B cell (primary cell): ENCODE data around the gene SLC23A2. TPM values are rescaled to one million over a fixed set of nuclear protein-coding genes. Genes with fewer than 3 reads are reported as not detected.
A peak's percentile ranks its signal among the peaks of the same experiment; 100 is the strongest.
"Not testable (repeated sequence)": the region's sequence is repeated elsewhere in the genome, so short reads cannot be mapped to it uniquely, and the experiment has no call there.

ENCODE experiments used
- ATAC-seq: fragments of 200-7000 bp; cut with Tn5 transposase; one replicate; pipeline ENCODE4 v1.10.0; 2021; ENCODE audit warnings: low read depth, mild to moderate bottlenecking, moderate number of reproducible peaks, moderate library complexity
- CTCF ChIA-PET: fragments of 350-600 bp; sonication (Branson Sonifier 250); formaldehyde crosslinking; loops from one replicate; lab custom pipeline; 2021; ENCODE audit warnings: antibody characterized with exemption, inconsistent platforms; lab: Charles Lee
- POLR2A ChIA-PET: fragments of 350-600 bp; sonication (Branson Sonifier 250); formaldehyde crosslinking; loops from one replicate; lab custom pipeline; 2021; ENCODE audit warnings: antibody characterized with exemption; lab: Charles Lee
- DNase-seq: peaks from one replicate; pipeline ENCODE4 v3.0.0; 2013
- H2AFZ ChIP-seq: 2 replicates; pipeline ENCODE4 v1.6.1; 2012; ENCODE audit warnings: mild to moderate bottlenecking, low read depth, low read length; ENCODE audit not compliant: insufficient read depth, poor library complexity, severe bottlenecking
- H3K27ac ChIP-seq, 2 donors: 1 replicate in 1 of 2; 2 replicates in 1 of 2; pipeline ENCODE4 v1.5.1; 2012 to 2013; ENCODE audit warnings: low read length in 2 of 2, mild to moderate bottlenecking in 2 of 2, moderate library complexity in 1 of 2
- H3K27me3 ChIP-seq, 4 experiments: fragments of 200-600 bp in 1 of 4; sonication (generic) in 1 of 4; replicated peaks in 1 of 4; 1 replicate in 2 of 4; 2 replicates in 2 of 4; pipeline versions ENCODE4 v1.6.1 to v1.7.0; 2013 to 2016; ENCODE audit warnings: low read length in 3 of 4, mild to moderate bottlenecking in 2 of 4, mixed read lengths in 1 of 4, moderate library complexity in 1 of 4; ENCODE audit not compliant: insufficient read depth in 4 of 4, control insufficient read depth in 3 of 4; ENCODE audit errors: control extremely low read depth in 1 of 4
- H3K36me3 ChIP-seq, 2 experiments: replicated peaks in 1 of 2; 1 replicate in 1 of 2; 2 replicates in 1 of 2; pipeline versions ENCODE4 v1.6.1 to v1.7.1; 2013; ENCODE audit warnings: low read length in 1 of 2; ENCODE audit not compliant: insufficient read depth in 2 of 2, control insufficient read depth in 1 of 2; ENCODE audit errors: control extremely low read depth in 1 of 2, extremely low read depth in 1 of 2
- H3K4me1 ChIP-seq, 2 donors: fragments of 200-600 bp in 1 of 2; sonication (generic) in 1 of 2; 1 replicate in 1 of 2; 2 replicates in 1 of 2; pipeline versions ENCODE4 v1.5.1 to v1.6.1; 2013 to 2017; ENCODE audit warnings: low read length in 2 of 2; ENCODE audit not compliant: control insufficient read depth in 2 of 2, insufficient read depth in 2 of 2
- H3K4me2 ChIP-seq: replicated peaks from 2 replicates; pipeline ENCODE3; 2012; ENCODE audit warnings: mild to moderate bottlenecking, low read depth, low read length; ENCODE audit not compliant: poor library complexity, severe bottlenecking
- H3K4me3 ChIP-seq, 5 experiments: fragments of 200-600 bp in 1 of 5; sonication (generic) in 1 of 5; 1 replicate in 3 of 5; 2 replicates in 2 of 5; pipeline versions ENCODE4 v1.5.1 to v1.7.0; 2011 to 2016; ENCODE audit warnings: low read length in 4 of 5, mild to moderate bottlenecking in 4 of 5, low read depth in 2 of 5, control low read depth in 1 of 5, moderate library complexity in 1 of 5; ENCODE audit not compliant: insufficient read depth in 1 of 5; ENCODE audit errors: control extremely low read depth in 1 of 5, extremely low read depth in 1 of 5
- H3K79me2 ChIP-seq: fragments of 200-600 bp; sonication (generic); one replicate; pipeline ENCODE4 v1.6.0; 2016; ENCODE audit warnings: low read length; ENCODE audit not compliant: control insufficient read depth, insufficient read depth
- H3K9ac ChIP-seq: fragments of 200-600 bp; sonication (generic); 2 replicates; pipeline ENCODE4 v1.6.1; 2017; ENCODE audit warnings: mild to moderate bottlenecking, low read length, moderate library complexity
- H3K9me3 ChIP-seq, 3 donors: one replicate each; pipeline versions ENCODE4 v1.6.1 to v1.7.1; 2013; ENCODE audit warnings: low read length in 2 of 3; ENCODE audit not compliant: control insufficient read depth in 2 of 3, insufficient read depth in 1 of 3; ENCODE audit errors: control extremely low read depth in 1 of 3
- H4K20me1 ChIP-seq: 2 replicates; pipeline ENCODE4 v1.6.0; 2012; ENCODE audit warnings: mild to moderate bottlenecking, low read length; ENCODE audit not compliant: insufficient read depth, control insufficient read depth, poor library complexity, severe bottlenecking
- H3K27ac Mint-ChIP-seq: one replicate; pipeline ENCODE4 v1.8.0; 2021; ENCODE audit warnings: mixed read lengths
- H3K27me3 Mint-ChIP-seq: one replicate; pipeline ENCODE4 v1.8.0; 2021; ENCODE audit warnings: mixed read lengths
- H3K4me1 Mint-ChIP-seq: one replicate; pipeline ENCODE4 v1.8.0; 2021; ENCODE audit warnings: mixed read lengths
- H3K4me3 Mint-ChIP-seq: one replicate; pipeline ENCODE4 v1.8.0; 2021; ENCODE audit warnings: mixed read lengths
- H3K9me3 Mint-ChIP-seq: one replicate; pipeline ENCODE4 v1.8.0; 2022; ENCODE audit warnings: mixed read lengths; ENCODE audit not compliant: insufficient read depth
- EZH2 ChIP-seq: IDR thresholded peaks from 2 replicates; pipeline ENCODE4 v1.6.1; 2012; ENCODE audit warnings: borderline replicate concordance, low read depth, mild to moderate bottlenecking, moderate library complexity, low read length; ENCODE audit not compliant: insufficient read depth, poor library complexity, severe bottlenecking
- WGBS: methylation state at CpG from one replicate; pipeline ENCODE4 v1.1.5; 2013; ENCODE audit warnings: missing lambda C conversion rate; ENCODE audit not compliant: insufficient coverage; 5-methylcytosine and 5-hydroxymethylcytosine counted together
- intact Hi-C: fragments of 100-400 bp; cut with micrococcal nuclease; formaldehyde crosslinking; loops from one replicate; pipeline ENCODE4 v1.10.0; 2022
- polyA plus RNA-seq: library from polyadenylated mRNA; depleted of rRNA; stranded (reverse); fragments of >200 nt; gene quantifications from 2 replicates; pipeline ENCODE4 v1.2.3, GENCODE V29; 2012
- total RNA-seq, 2 donors: library from RNA; stranded (reverse); fragments of 120-200 nt in 1 of 2; gene quantifications; 1 replicate in 1 of 2; 2 replicates in 1 of 2; pipeline versions ENCODE4 v1.2.3 to v1.2.4, GENCODE V29; 2013 to 2022
- TF ChIP-seq, protein P1 (sequence below): fragments of 200-600 bp; IDR thresholded peaks from one replicate; pipeline ENCODE4 v1.8.0; 2022; ENCODE audit warnings: antibody characterized with exemption, mild to moderate bottlenecking

The SLC23A2 gene
- total and polyA plus RNA-seq, 2 donors (not counting 1 experiment from before 2014, with no cell fraction given): 23.6 to 70.7 TPM

DNA sequence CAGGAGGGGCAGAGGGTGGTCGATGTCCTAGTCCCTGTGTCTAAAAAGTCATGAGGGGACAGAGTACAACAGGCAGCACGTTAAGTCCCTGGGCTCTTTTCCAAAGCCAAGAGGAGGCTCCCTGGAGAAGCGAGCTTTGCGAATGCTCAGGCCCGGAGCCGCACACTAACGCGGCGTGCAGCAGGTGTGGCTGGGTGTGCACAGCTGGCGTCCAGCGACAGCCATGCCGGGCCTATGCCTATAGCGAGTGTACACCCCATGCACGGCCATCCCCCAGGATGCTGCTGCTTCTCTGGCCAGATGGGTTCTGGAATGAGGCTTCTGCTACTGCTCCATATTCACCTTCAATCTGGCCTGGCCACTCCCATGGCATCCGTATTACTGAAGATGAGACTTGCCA, 148.3 kb downstream of the SLC23A2 start:
- H3K9ac ChIP-seq: no peak overlapping the region
- no peaks in the 10 kb centered on the region for H3K79me2 ChIP-seq
- H3K9me3 Mint-ChIP-seq: no peaks in the 10 kb centered on the region
- no peak overlapping the region for H2AFZ ChIP-seq
- no peak overlapping the region for H3K27ac ChIP-seq
- H3K4me1 ChIP-seq: no peaks in the 10 kb centered on the region
- H3K27me3 Mint-ChIP-seq: no peaks in the 10 kb centered on the region
- no peaks in the 10 kb centered on the region for H3K9me3 ChIP-seq
- ChIA-PET CTCF (no interaction called here), POLR2A (no interaction called here)
- TF ChIP-seq EZH2: no peak
- TF ChIP-seq, protein P1, sequence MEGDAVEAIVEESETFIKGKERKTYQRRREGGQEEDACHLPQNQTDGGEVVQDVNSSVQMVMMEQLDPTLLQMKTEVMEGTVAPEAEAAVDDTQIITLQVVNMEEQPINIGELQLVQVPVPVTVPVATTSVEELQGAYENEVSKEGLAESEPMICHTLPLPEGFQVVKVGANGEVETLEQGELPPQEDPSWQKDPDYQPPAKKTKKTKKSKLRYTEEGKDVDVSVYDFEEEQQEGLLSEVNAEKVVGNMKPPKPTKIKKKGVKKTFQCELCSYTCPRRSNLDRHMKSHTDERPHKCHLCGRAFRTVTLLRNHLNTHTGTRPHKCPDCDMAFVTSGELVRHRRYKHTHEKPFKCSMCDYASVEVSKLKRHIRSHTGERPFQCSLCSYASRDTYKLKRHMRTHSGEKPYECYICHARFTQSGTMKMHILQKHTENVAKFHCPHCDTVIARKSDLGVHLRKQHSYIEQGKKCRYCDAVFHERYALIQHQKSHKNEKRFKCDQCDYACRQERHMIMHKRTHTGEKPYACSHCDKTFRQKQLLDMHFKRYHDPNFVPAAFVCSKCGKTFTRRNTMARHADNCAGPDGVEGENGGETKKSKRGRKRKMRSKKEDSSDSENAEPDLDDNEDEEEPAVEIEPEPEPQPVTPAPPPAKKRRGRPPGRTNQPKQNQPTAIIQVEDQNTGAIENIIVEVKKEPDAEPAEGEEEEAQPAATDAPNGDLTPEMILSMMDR: no peak
- no peaks in the 10 kb centered on the region for H4K20me1 ChIP-seq
- no peak for DNase-seq
- intact Hi-C loops: no loop called here
- H3K4me1 Mint-ChIP-seq: no peaks in the 10 kb centered on the region
- H3K4me2 ChIP-seq: no peak overlapping the region
- 98% methylated on average over 14 of the region's 15 CpGs for WGBS
- H3K36me3 ChIP-seq: peaks cover 11 to 47% of the 10 kb centered on the region in 2 experiments
- H3K27me3 ChIP-seq: no peaks in the 10 kb centered on the region
- H3K27ac Mint-ChIP-seq: no peak overlapping the region
- no peak overlapping the region for H3K4me3 ChIP-seq
- no peak for ATAC-seq
- no peak overlapping the region for H3K4me3 Mint-ChIP-seq

DNA sequence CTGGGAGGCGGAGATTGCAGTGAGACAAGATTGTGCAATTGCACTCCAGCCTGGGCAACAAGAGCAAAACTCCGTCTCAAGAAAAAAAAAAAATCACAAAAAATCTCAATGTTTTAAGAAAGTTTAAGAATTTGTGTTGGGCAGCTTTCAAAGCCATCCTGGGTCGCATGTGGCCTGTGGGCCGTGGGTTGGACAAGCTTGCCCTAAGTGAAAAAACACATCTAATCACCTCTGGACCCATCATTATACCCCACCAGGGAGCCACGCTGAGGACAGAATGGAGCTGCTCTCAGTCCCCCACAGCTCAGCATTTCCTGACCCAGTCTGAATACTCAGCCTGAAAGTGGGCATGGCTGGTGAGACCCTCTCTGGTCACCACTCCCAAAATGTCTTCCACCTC, 150.3 kb downstream of the SLC23A2 start:
- POLR2A ChIA-PET: no interaction called here
- Histone ChIP-seq H2AFZ (no peak overlapping the region), H3K36me3 (peaks cover 7 to 28% of the 10 kb centered on the region in 2 experiments), H3K4me2 (no peak overlapping the region), H3K9me3 (no peaks in the 10 kb centered on the region), H3K79me2 (no peaks in the 10 kb centered on the region), H3K4me1 (peaks cover 0 to 3% of the 10 kb centered on the region in 2 donors), H3K27me3 (no peaks in the 10 kb centered on the region), H3K27ac (no peak overlapping the region), H4K20me1 (no peaks in the 10 kb centered on the region), H3K9ac (no peak overlapping the region), H3K4me3 (no peak overlapping the region)
- no peak overlapping the region for H3K4me3 Mint-ChIP-seq
- intact Hi-C loops: no loop called here
- H3K27ac Mint-ChIP-seq: peak overlapping the region; percentile 41
- CTCF ChIA-PET: no interaction called here
- DNase-seq (no peak), ATAC-seq (no peak)
- H3K4me1 Mint-ChIP-seq: peaks cover 12% of the 10 kb centered on the region
- no peaks in the 10 kb centered on the region for H3K27me3 Mint-ChIP-seq
- TF ChIP-seq, protein P1: no peak
- TF ChIP-seq EZH2: no peak
- no peaks in the 10 kb centered on the region for H3K9me3 Mint-ChIP-seq
- 100% methylated on average over 2 of the region's 5 CpGs for WGBS

DNA sequence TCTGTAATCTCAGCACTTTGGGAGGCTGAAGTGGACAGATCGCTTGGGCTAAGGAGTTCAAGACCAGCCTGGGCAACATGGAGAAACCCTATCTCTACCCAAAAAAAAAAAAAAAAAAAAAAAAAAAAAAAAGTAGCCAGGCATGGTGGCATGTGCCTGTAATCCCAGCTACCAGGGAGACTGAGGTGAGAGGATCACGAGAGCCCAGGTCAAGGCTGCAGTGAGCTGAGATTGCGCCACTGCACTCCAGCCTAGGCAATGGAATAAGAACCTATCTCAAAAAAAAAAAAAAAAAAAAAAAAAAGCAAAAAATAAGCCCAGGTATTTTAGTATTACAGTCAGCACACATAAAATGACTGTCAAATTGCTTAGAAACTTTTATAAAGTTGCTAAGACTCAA, 152.5 kb downstream of the SLC23A2 start:
- H3K27me3 Mint-ChIP-seq, H3K27ac Mint-ChIP-seq, DNase-seq, H3K4me3 ChIP-seq, H3K27ac ChIP-seq, CTCF ChIA-PET, H2AFZ ChIP-seq, intact Hi-C loops, H3K4me2 ChIP-seq, H3K4me1 ChIP-seq, H3K9me3 ChIP-seq, H3K9me3 Mint-ChIP-seq, H3K4me3 Mint-ChIP-seq, ATAC-seq, H4K20me1 ChIP-seq, POLR2A ChIA-PET, H3K9ac ChIP-seq, H3K27me3 ChIP-seq, H3K36me3 ChIP-seq, H3K79me2 ChIP-seq: not testable (repeated sequence)
- peaks cover 21% of the 10 kb centered on the region for H3K4me1 Mint-ChIP-seq
- no CpG with 5 or more reads among the region's 3 CpGs for WGBS
